Stimulated activated CD4-positive, alpha-beta T cell treated with anti-CD3 and anti-CD28 coated beads, TNF-alpha, amount 100 ng/mL, for 1 hour (primary cell): Measurements from ENCODE around the gene THOC2.
A peak's percentile ranks its signal among the peaks of the same experiment; 100 is the strongest.
"Not testable (repeated sequence)": the region's sequence is repeated elsewhere in the genome, so short reads cannot be mapped to it uniquely, and the experiment has no call there.

Source experiments
- DNase-seq, 3 donors: peaks; one replicate each; pipeline ENCODE4 v3.0.0-alpha.2; 2020; ENCODE audit warnings: low read depth in 3 of 3, low spot score in 1 of 3

The THOC2 gene

GRCh38 chrX:123665197-123665596 is 67.7 kb downstream of the THOC2 start:
- no peak for DNase-seq

- not testable (repeated sequence) for DNase-seq
Observed at GRCh38 chrX:123664467-123665167, 68.2 kb downstream of the THOC2 start.

- DNase-seq = not testable (repeated sequence)
Observed at GRCh38 chrX:123663720-123664119, 69.1 kb downstream of the THOC2 start.

- DNase-seq = not testable (repeated sequence)
Observed at GRCh38 chrX:123656507-123656906, 76.3 kb downstream of the THOC2 start.

- not testable (repeated sequence) for DNase-seq
Observed at GRCh38 chrX:123648811-123649181, 84.1 kb downstream of the THOC2 start.

- peak in 1 of 3 donors; percentile 0 for DNase-seq
Observed at GRCh38 chrX:123648028-123648810, 84.6 kb downstream of the THOC2 start.

- no peak for DNase-seq
Observed at GRCh38 chrX:123647244-123647643, 85.6 kb downstream of the THOC2 start.

GRCh38 chrX:123629502-123629901 is 103.3 kb downstream of the THOC2 start:
- no peak for DNase-seq

- DNase-seq = no peak
Observed at GRCh38 chrX:123626962-123627361, 105.9 kb downstream of the THOC2 start.

GRCh38 chrX:123625952-123626351 is 106.9 kb downstream of the THOC2 start:
- no peak for DNase-seq

GRCh38 chrX:123625477-123625876 is 107.4 kb downstream of the THOC2 start:
- no peak for DNase-seq

GRCh38 chrX:123617007-123617406 is 115.8 kb downstream of the THOC2 start:
- no peak for DNase-seq

GRCh38 chrX:123610915-123611314 is 121.9 kb downstream of the THOC2 start:
- DNase-seq = no peak

- no peak for DNase-seq
Observed at GRCh38 chrX:123607806-123608205, 125.0 kb downstream of the THOC2 start.

GRCh38 chrX:123607270-123607669 is 125.6 kb downstream of the THOC2 start:
- no peak for DNase-seq

GRCh38 chrX:123603491-123603890 is 129.4 kb downstream of the THOC2 start:
- DNase-seq = no peak

GRCh38 chrX:123601437-123601836 is 131.4 kb downstream of the THOC2 start:
- no peak for DNase-seq

- no peak for DNase-seq
Observed at GRCh38 chrX:123600181-123600580, 132.7 kb downstream of the THOC2 start.

GRCh38 chrX:123590842-123591486 is 141.9 kb downstream of the THOC2 start:
- no peak for DNase-seq

GRCh38 chrX:123588723-123589122 is 144.1 kb downstream of the THOC2 start:
- DNase-seq = no peak

GRCh38 chrX:123581586-123581985 is 151.3 kb downstream of the THOC2 start:
- no peak for DNase-seq

GRCh38 chrX:123580792-123581191 is 152.1 kb downstream of the THOC2 start:
- DNase-seq = no peak
